HG03520 (cell line): Measurements from ENCODE around the gene KCNE2.

Source experiments
- ATAC-seq: cut with Tn5 transposase; IDR thresholded peaks from one replicate; pipeline ENCODE4 v1.9.1; 2021; ENCODE audit warnings: mild to moderate bottlenecking, moderate library complexity; ENCODE audit not compliant: unreplicated experiment

The KCNE2 gene

GRCh38 chr21:34363733-34364132, at the start of gene KCNE2:
Gene KCNE2 (plus strand): TSS chr21:34364006. CDS start chr21:34370479, 6,473 bp downstream.
- no peak for ATAC-seq

- ATAC-seq = no peak
Observed at GRCh38 chr21:34319585-34319984, 44.2 kb upstream of the KCNE2 start.

GRCh38 chr21:34320011-34320410, 43.8 kb upstream of the KCNE2 start:
- no peak for ATAC-seq

GRCh38 chr21:34330055-34330454, 33.8 kb upstream of the KCNE2 start:
- ATAC-seq = no peak

- no peak for ATAC-seq
Observed at GRCh38 chr21:34331726-34332125, 32.1 kb upstream of the KCNE2 start.

- no peak for ATAC-seq
Observed at GRCh38 chr21:34332347-34332746, 31.5 kb upstream of the KCNE2 start.

- no peak for ATAC-seq
Observed at GRCh38 chr21:34333121-34333739, 30.6 kb upstream of the KCNE2 start.

- ATAC-seq = no peak
Observed at GRCh38 chr21:34335316-34335715, 28.5 kb upstream of the KCNE2 start.

- no peak for ATAC-seq
Observed at GRCh38 chr21:34336245-34336644, 27.6 kb upstream of the KCNE2 start.

- no peak for ATAC-seq
Observed at GRCh38 chr21:34336756-34337391, 26.9 kb upstream of the KCNE2 start.

GRCh38 chr21:34337741-34338140, 26.1 kb upstream of the KCNE2 start:
- ATAC-seq = no peak

GRCh38 chr21:34338226-34338625, 25.6 kb upstream of the KCNE2 start:
- no peak for ATAC-seq

GRCh38 chr21:34340061-34340460, 23.7 kb upstream of the KCNE2 start:
- no peak for ATAC-seq

- no peak for ATAC-seq
Observed at GRCh38 chr21:34342476-34342875, 21.3 kb upstream of the KCNE2 start.

GRCh38 chr21:34343347-34343746, 20.5 kb upstream of the KCNE2 start:
- no peak for ATAC-seq

- no peak for ATAC-seq
Observed at GRCh38 chr21:34343838-34344381, 19.9 kb upstream of the KCNE2 start.

- no peak for ATAC-seq
Observed at GRCh38 chr21:34344584-34344983, 19.2 kb upstream of the KCNE2 start.

GRCh38 chr21:34345091-34345871, 18.5 kb upstream of the KCNE2 start:
- no peak for ATAC-seq

- ATAC-seq = no peak
Observed at GRCh38 chr21:34345892-34346291, 17.9 kb upstream of the KCNE2 start.

GRCh38 chr21:34348890-34349519, 14.8 kb upstream of the KCNE2 start:
- ATAC-seq = no peak

GRCh38 chr21:34351786-34352241, 12.0 kb upstream of the KCNE2 start:
- no peak for ATAC-seq
